Stimulated activated memory B cell treated with anti-CD40 and anti-IgM and Interleukin-4, amounts not matched to agents 10 μg/mL and 1 μg/mL and 100 μg/mL, for 72 hours (primary cell): Measurements from ENCODE around the gene SOX13.
"Not testable (repeated sequence)": the region's sequence is repeated elsewhere in the genome, so short reads cannot be mapped to it uniquely, and the experiment has no call there.

Source experiments
- ATAC-seq: fragments of 150-1000 bp; cut with Tn5 transposase; 2 replicates; pipeline ENCODE4 v1.10.0; 2021
- H3K27ac Mint-ChIP-seq: one replicate; pipeline ENCODE4 v1.8.0; 2022; ENCODE audit warnings: mild to moderate bottlenecking, mixed read lengths
- H3K27me3 Mint-ChIP-seq: one replicate; pipeline ENCODE4 v1.8.0; 2022; ENCODE audit warnings: mixed read lengths
- H3K36me3 Mint-ChIP-seq: one replicate; pipeline ENCODE4 v1.8.0; 2022; ENCODE audit warnings: mixed read lengths
- H3K4me1 Mint-ChIP-seq: one replicate; pipeline ENCODE4 v1.8.0; 2022; ENCODE audit warnings: mixed read lengths
- H3K4me3 Mint-ChIP-seq: one replicate; pipeline ENCODE4 v1.8.0; 2022; ENCODE audit warnings: mild to moderate bottlenecking, moderate library complexity, mixed read lengths
- H3K9me3 Mint-ChIP-seq: one replicate; pipeline ENCODE4 v1.8.0; 2022; ENCODE audit warnings: mixed read lengths

The SOX13 gene

GRCh38 chr1:204046346-204046745 lies 26.6 kb upstream of the SOX13 start:
- Mint-ChIP-seq H3K27ac (no peak overlapping the region), H3K4me1 (no peaks in the 10 kb centered on the region), H3K36me3 (no peaks in the 10 kb centered on the region), H3K9me3 (peaks cover 3% of the 10 kb centered on the region), H3K27me3 (peaks cover 39% of the 10 kb centered on the region), H3K4me3 (no peak overlapping the region)
- no peak for ATAC-seq

- not testable (repeated sequence) for H3K9me3 Mint-ChIP-seq, H3K36me3 Mint-ChIP-seq, H3K27ac Mint-ChIP-seq, H3K4me1 Mint-ChIP-seq, ATAC-seq, H3K4me3 Mint-ChIP-seq
- H3K27me3 Mint-ChIP-seq: peaks cover 50% of the 10 kb centered on the region
Measured at GRCh38 chr1:204048796-204049195, 24.1 kb upstream of the SOX13 start.

- H3K36me3 Mint-ChIP-seq: no peaks in the 10 kb centered on the region
- no peak overlapping the region for H3K27ac Mint-ChIP-seq
- H3K4me3 Mint-ChIP-seq: no peak overlapping the region
- no peaks in the 10 kb centered on the region for H3K4me1 Mint-ChIP-seq
- no peak for ATAC-seq
- no peaks in the 10 kb centered on the region for H3K9me3 Mint-ChIP-seq
- peaks cover 37% of the 10 kb centered on the region for H3K27me3 Mint-ChIP-seq
Measured at GRCh38 chr1:204051258-204051657, 21.7 kb upstream of the SOX13 start.

- Mint-ChIP-seq H3K27ac (no peak overlapping the region), H3K36me3 (no peaks in the 10 kb centered on the region), H3K9me3 (no peaks in the 10 kb centered on the region), H3K4me1 (no peaks in the 10 kb centered on the region), H3K27me3 (peaks cover 33% of the 10 kb centered on the region), H3K4me3 (no peak overlapping the region)
- ATAC-seq: no peak
Measured at GRCh38 chr1:204051718-204052117, 21.2 kb upstream of the SOX13 start.

GRCh38 chr1:204053893-204054292 lies 19.0 kb upstream of the SOX13 start:
- no peak for ATAC-seq
- H3K4me1 Mint-ChIP-seq: no peaks in the 10 kb centered on the region
- H3K9me3 Mint-ChIP-seq: no peaks in the 10 kb centered on the region
- no peak overlapping the region for H3K27ac Mint-ChIP-seq
- H3K4me3 Mint-ChIP-seq: no peak overlapping the region
- H3K27me3 Mint-ChIP-seq: peaks cover 48% of the 10 kb centered on the region
- no peaks in the 10 kb centered on the region for H3K36me3 Mint-ChIP-seq

GRCh38 chr1:204059970-204060369 lies 12.9 kb upstream of the SOX13 start:
- no peaks in the 10 kb centered on the region for H3K36me3 Mint-ChIP-seq
- no peaks in the 10 kb centered on the region for H3K9me3 Mint-ChIP-seq
- no peak overlapping the region for H3K4me3 Mint-ChIP-seq
- H3K27ac Mint-ChIP-seq: no peak overlapping the region
- H3K27me3 Mint-ChIP-seq: peaks cover 44% of the 10 kb centered on the region
- ATAC-seq: no peak
- peaks cover 7% of the 10 kb centered on the region for H3K4me1 Mint-ChIP-seq

- peaks cover 13% of the 10 kb centered on the region for H3K4me1 Mint-ChIP-seq
- H3K27me3 Mint-ChIP-seq: peaks cover 39% of the 10 kb centered on the region
- no peaks in the 10 kb centered on the region for H3K9me3 Mint-ChIP-seq
- H3K36me3 Mint-ChIP-seq: no peaks in the 10 kb centered on the region
- H3K27ac Mint-ChIP-seq: no peak overlapping the region
- H3K4me3 Mint-ChIP-seq: no peak overlapping the region
- no peak for ATAC-seq
Measured at GRCh38 chr1:204062106-204062505, 10.8 kb upstream of the SOX13 start.

GRCh38 chr1:204065174-204065985 lies 7.5 kb upstream of the SOX13 start:
- Mint-ChIP-seq H3K27ac (no peak overlapping the region), H3K27me3 (peaks cover 34% of the 10 kb centered on the region), H3K36me3 (peaks cover 10% of the 10 kb centered on the region), H3K9me3 (peaks cover 8% of the 10 kb centered on the region), H3K4me1 (peaks cover 13% of the 10 kb centered on the region), H3K4me3 (no peak overlapping the region)
- no peak for ATAC-seq

- Mint-ChIP-seq H3K36me3 (peaks cover 10% of the 10 kb centered on the region), H3K27me3 (peaks cover 38% of the 10 kb centered on the region), H3K4me1 (peaks cover 13% of the 10 kb centered on the region), H3K9me3 (peaks cover 8% of the 10 kb centered on the region), H3K27ac (no peak overlapping the region), H3K4me3 (no peak overlapping the region)
- no peak for ATAC-seq
Measured at GRCh38 chr1:204065986-204066300, 7.0 kb upstream of the SOX13 start.

GRCh38 chr1:204067935-204068334 lies 5.0 kb upstream of the SOX13 start:
- no peak for ATAC-seq
- Mint-ChIP-seq H3K4me3 (no peak overlapping the region), H3K27me3 (peaks cover 46% of the 10 kb centered on the region), H3K4me1 (peaks cover 15% of the 10 kb centered on the region), H3K27ac (no peak overlapping the region), H3K36me3 (peaks cover 10% of the 10 kb centered on the region), H3K9me3 (peaks cover 8% of the 10 kb centered on the region)

GRCh38 chr1:204069887-204070286 lies 3.0 kb upstream of the SOX13 start:
- Mint-ChIP-seq H3K27me3 (peaks cover 54% of the 10 kb centered on the region), H3K4me3 (no peak overlapping the region), H3K27ac (no peak overlapping the region), H3K4me1 (peaks cover 20% of the 10 kb centered on the region), H3K9me3 (peaks cover 8% of the 10 kb centered on the region), H3K36me3 (peaks cover 10% of the 10 kb centered on the region)
- ATAC-seq: no peak

GRCh38 chr1:204070895-204071294 lies 2.0 kb upstream of the SOX13 start:
- ATAC-seq: no peak
- no peak overlapping the region for H3K27ac Mint-ChIP-seq
- H3K27me3 Mint-ChIP-seq: peaks cover 64% of the 10 kb centered on the region
- H3K4me1 Mint-ChIP-seq: peaks cover 20% of the 10 kb centered on the region
- peaks cover 8% of the 10 kb centered on the region for H3K9me3 Mint-ChIP-seq
- no peak overlapping the region for H3K4me3 Mint-ChIP-seq
- peaks cover 10% of the 10 kb centered on the region for H3K36me3 Mint-ChIP-seq

- Mint-ChIP-seq H3K27ac (no peak overlapping the region), H3K9me3 (no peaks in the 10 kb centered on the region), H3K4me1 (peaks cover 20% of the 10 kb centered on the region), H3K36me3 (no peaks in the 10 kb centered on the region), H3K4me3 (peak overlapping the region; percentile 71), H3K27me3 (peaks cover 75% of the 10 kb centered on the region)
- peak; percentile 25 for ATAC-seq
Measured at GRCh38 chr1:204073837-204074273, 940 bp downstream of the SOX13 start.

GRCh38 chr1:204074274-204075138 lies 1.6 kb downstream of the SOX13 start:
- no peak for ATAC-seq
- Mint-ChIP-seq H3K9me3 (no peaks in the 10 kb centered on the region), H3K27me3 (peaks cover 76% of the 10 kb centered on the region), H3K4me1 (peaks cover 20% of the 10 kb centered on the region), H3K27ac (no peak overlapping the region), H3K4me3 (peak overlapping the region; percentile 71), H3K36me3 (no peaks in the 10 kb centered on the region)

- Mint-ChIP-seq H3K36me3 (no peaks in the 10 kb centered on the region), H3K27me3 (peaks cover 76% of the 10 kb centered on the region), H3K4me1 (peaks cover 20% of the 10 kb centered on the region), H3K9me3 (no peaks in the 10 kb centered on the region), H3K27ac (no peak overlapping the region), H3K4me3 (peak overlapping the region; percentile 42)
- ATAC-seq: no peak
Measured at GRCh38 chr1:204075139-204075521, 2.2 kb downstream of the SOX13 start.
